Dermis blood vessel endothelial cell (primary cell): ENCODE results near the gene MSANTD7. TPM values are rescaled to one million over a fixed set of nuclear protein-coding genes. Genes with fewer than 3 reads are reported as not detected.

Experiments
- total RNA-seq: library from RNA; depleted of rRNA; stranded (reverse); fragments of >200 nt; gene quantifications from 2 replicates; pipeline ENCODE4 v1.2.3, GENCODE V29; 2014

Gene MSANTD7
- total RNA-seq, 1 donor from 2014 or later: 19.7 TPM

Other genes starting within 250 kb of the MSANTD7 start
- 60.6 and 129 TPM in 2 replicates for gene FAM107B, start 63.4 kb upstream of the MSANTD7 start, total RNA-seq
- 0.56 and 1.9 TPM in 2 replicates for gene CDNF, start 269 bp upstream of the MSANTD7 start, total RNA-seq
- 8.8 and 17.6 TPM in 2 replicates for gene HSPA14, start within 50 bp of the MSANTD7 start, total RNA-seq
- gene SUV39H2, start 40.6 kb downstream of the MSANTD7 start, total RNA-seq: 17.7 and 23.5 TPM in 2 replicates
- 8.8 and 11.6 TPM in 2 replicates for gene DCLRE1C, start 115.8 kb downstream of the MSANTD7 start, total RNA-seq
- not detected in 2 replicates for gene MEIG1, start 121.1 kb downstream of the MSANTD7 start, total RNA-seq
- gene OLAH, start 205.6 kb downstream of the MSANTD7 start, total RNA-seq: 0.33 and 0.51 TPM in 2 replicates